Uterus (tissue), 4 donors: ENCODE data around the gene ADGRL3. TPM values are rescaled to one million over a fixed set of nuclear protein-coding genes. Genes with fewer than 3 reads are reported as not detected.

Experiments
- DNase-seq, 2 donors: peaks; one replicate each; pipeline ENCODE4 v3.0.0-alpha.2; 2019 to 2020
- H3K27ac ChIP-seq, 2 donors: fragments of 200-600 bp; sonication (generic); 1 replicate in 1 of 2; 2 replicates in 1 of 2; pipeline ENCODE4 v1.5.1; 2016 to 2018
- H3K27me3 ChIP-seq, 2 donors: fragments of 200-600 bp; sonication (generic); one replicate each; pipeline ENCODE4 v1.5.1; 2018 to 2019; ENCODE audit warnings: control low read depth in 1 of 2
- H3K36me3 ChIP-seq, 2 donors: fragments of 200-600 bp; sonication (generic); one replicate each; pipeline ENCODE4 v1.5.1; 2019; ENCODE audit warnings: control low read depth in 1 of 2
- H3K4me1 ChIP-seq, 2 donors: fragments of 200-600 bp; sonication (generic); one replicate each; pipeline ENCODE4 v1.5.1; 2018 to 2019; ENCODE audit warnings: control low read depth in 1 of 2
- H3K4me3 ChIP-seq, 2 donors: fragments of 200-600 bp; sonication (generic); 1 replicate in 1 of 2; 2 replicates in 1 of 2; pipeline ENCODE4 v1.5.1; 2018 to 2019; ENCODE audit warnings: mild to moderate bottlenecking in 1 of 2
- H3K9me3 ChIP-seq, 2 donors: fragments of 200-600 bp; sonication (generic); one replicate each; pipeline ENCODE4 v1.5.1; 2019; ENCODE audit warnings: control low read depth in 1 of 2
- POLR2A ChIP-seq, 2 donors: fragments of 450-650 bp; IDR thresholded peaks; one replicate each; pipeline ENCODE4 v1.6.1; 2016; ENCODE audit warnings: antibody characterized with exemption in 2 of 2, mild to moderate bottlenecking in 1 of 2, moderate library complexity in 1 of 2
- intact Hi-C: fragments of 100-400 bp; cut with DNase I; formaldehyde crosslinking; loops from one replicate; pipeline ENCODE4 v1.15.1; 2023; ENCODE audit warnings: low total_unique reads
- total RNA-seq, 4 donors: library from RNA; depleted of rRNA in 3 of 4; stranded (reverse); fragments of >200 nt in 3 of 4; gene quantifications; one replicate each; pipeline versions ENCODE4 v1.1.0 to v1.2.4, GENCODE V29; 2014 to 2023
- TF ChIP-seq, protein P1 (sequence below), 4 experiments: fragments of 200-600 bp in 2 of 4; fragments of 450-650 bp in 2 of 4; sonication (generic) in 2 of 4; IDR thresholded peaks; one replicate each; pipeline ENCODE4 v1.5.1; 2016 to 2019; ENCODE audit warnings: antibody characterized with exemption in 4 of 4, mild to moderate bottlenecking in 2 of 4, moderate library complexity in 1 of 4
- donor health status: DM: yes; HTN: yes; CAD: no.

The ADGRL3 gene
- total RNA-seq: 100 to 1,000 TPM in 1 of 4 donors, 10 to 100 TPM in 3; 31.5 to 411 (median 74.3) TPM

DNA sequence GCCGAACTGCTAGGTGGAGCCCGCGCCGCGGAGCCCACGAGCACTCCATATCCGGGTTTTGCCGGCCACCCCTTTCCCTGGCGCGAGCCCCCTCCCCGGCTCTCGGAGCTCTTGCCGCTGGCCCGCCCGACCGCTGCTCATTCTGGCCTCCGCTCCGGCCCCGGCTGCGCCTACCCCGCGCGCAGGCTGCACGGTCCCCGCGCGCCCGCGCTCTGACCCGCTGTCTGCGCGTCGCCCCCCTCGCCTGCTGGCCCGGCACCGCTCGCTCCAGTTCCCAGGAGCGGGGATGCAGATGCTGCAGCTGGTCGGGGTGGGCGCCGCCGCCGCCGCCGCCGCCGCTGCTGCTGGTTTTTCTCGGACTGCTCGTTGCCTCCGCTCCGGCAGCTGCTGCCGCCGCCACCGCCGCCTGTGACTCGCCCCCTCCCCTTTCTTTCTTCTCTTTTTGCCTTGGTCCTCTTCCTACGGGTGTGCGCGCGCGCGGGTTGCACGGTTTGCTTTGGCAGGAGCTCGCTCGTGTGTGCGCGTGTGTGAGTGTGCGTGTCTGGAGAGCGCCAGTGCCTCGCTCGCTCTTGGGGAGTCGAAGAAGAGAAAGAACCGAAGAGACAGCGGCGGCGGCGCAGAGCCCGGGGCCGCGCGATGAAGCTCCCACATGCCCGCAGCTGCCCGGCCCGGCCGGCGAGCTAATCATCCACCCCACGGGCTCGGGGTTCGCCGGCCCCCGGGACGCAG is at the start of gene ADGRL3:
ADGRL3 (plus strand) TSS at position 140 of the 729 bp plus-strand sequence.
- peaks cover 0 to 15% of the 10 kb centered on the region in 2 donors for H3K27me3 ChIP-seq
- no peaks in the 10 kb centered on the region for H3K36me3 ChIP-seq
- no peaks in the 10 kb centered on the region for H3K4me1 ChIP-seq
- peak within 1 kb of the TSS; percentile 21 to 48 for H3K4me3 ChIP-seq
- H3K9me3 ChIP-seq: no peaks in the 10 kb centered on the region
- TF ChIP-seq, protein P1, sequence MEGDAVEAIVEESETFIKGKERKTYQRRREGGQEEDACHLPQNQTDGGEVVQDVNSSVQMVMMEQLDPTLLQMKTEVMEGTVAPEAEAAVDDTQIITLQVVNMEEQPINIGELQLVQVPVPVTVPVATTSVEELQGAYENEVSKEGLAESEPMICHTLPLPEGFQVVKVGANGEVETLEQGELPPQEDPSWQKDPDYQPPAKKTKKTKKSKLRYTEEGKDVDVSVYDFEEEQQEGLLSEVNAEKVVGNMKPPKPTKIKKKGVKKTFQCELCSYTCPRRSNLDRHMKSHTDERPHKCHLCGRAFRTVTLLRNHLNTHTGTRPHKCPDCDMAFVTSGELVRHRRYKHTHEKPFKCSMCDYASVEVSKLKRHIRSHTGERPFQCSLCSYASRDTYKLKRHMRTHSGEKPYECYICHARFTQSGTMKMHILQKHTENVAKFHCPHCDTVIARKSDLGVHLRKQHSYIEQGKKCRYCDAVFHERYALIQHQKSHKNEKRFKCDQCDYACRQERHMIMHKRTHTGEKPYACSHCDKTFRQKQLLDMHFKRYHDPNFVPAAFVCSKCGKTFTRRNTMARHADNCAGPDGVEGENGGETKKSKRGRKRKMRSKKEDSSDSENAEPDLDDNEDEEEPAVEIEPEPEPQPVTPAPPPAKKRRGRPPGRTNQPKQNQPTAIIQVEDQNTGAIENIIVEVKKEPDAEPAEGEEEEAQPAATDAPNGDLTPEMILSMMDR (IDR thresholded peaks at IDR 0.05): no peak
- TF ChIP-seq POLR2A (IDR thresholded peaks at IDR 0.05): peak in 1 of 2 donors; percentile 12
- peak in 1 of 2 donors; percentile 26 for DNase-seq
- intact Hi-C loops: no loop called here
- H3K27ac ChIP-seq: peak within 1 kb of the TSS in 1 of 2 donors; percentile 47

DNA sequence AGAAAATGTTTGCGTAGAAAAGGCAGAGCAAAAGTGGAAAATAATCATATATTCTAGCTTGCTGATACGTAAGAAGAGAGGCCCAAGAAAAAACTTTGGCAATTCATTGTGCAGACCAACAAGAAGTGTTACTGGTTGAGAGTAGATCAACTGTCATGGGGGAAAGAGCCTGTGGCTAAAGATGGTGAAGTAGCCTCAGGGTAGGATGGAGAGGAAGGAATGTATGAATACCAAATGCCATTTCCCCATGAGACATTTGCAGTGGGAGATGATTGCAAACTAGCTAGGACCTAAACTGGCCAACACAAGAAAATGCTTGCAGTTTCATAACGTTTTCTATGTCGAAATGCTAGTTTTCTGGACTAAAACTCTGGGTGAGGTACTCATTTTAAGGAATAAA is 47.7 kb upstream of the ADGRL3 start:
- Histone ChIP-seq H3K4me3 (no peak overlapping the region), H3K27ac (no peak overlapping the region), H3K27me3 (no peaks in the 10 kb centered on the region), H3K4me1 (no peaks in the 10 kb centered on the region), H3K36me3 (no peaks in the 10 kb centered on the region), H3K9me3 (no peaks in the 10 kb centered on the region)
- no peak for DNase-seq
- intact Hi-C loops: no loop called here
- TF ChIP-seq POLR2A (IDR thresholded peaks at IDR 0.05): no peak
- TF ChIP-seq, protein P1 (IDR thresholded peaks at IDR 0.05): no peak

DNA sequence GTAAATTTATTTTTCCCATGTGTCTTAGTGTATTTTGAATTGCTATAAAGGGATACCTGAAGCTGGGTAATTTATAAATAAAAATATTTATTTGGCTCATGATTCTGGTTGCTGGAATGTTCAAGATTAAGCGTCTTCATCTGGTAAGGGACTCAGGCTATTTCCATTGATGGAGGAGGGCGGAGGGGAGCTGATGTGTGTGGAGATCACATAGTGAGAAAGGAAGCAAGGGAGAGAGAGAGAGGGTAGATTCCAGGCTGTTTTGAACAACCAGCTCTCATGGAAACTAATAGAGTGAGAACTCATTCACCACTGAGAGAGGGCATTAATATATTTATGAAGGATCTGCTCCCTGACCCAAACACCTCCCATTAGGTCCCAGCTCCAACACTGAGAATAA is 39.6 kb upstream of the ADGRL3 start:
- no peaks in the 10 kb centered on the region for H3K27me3 ChIP-seq
- intact Hi-C loops: no loop called here
- no peaks in the 10 kb centered on the region for H3K36me3 ChIP-seq
- DNase-seq: no peak
- H3K9me3 ChIP-seq: no peaks in the 10 kb centered on the region
- TF ChIP-seq, protein P1 (IDR thresholded peaks at IDR 0.05): no peak
- no peak for TF ChIP-seq POLR2A (IDR thresholded peaks at IDR 0.05)
- no peak overlapping the region for H3K27ac ChIP-seq
- H3K4me3 ChIP-seq: no peak overlapping the region
- no peaks in the 10 kb centered on the region for H3K4me1 ChIP-seq

DNA sequence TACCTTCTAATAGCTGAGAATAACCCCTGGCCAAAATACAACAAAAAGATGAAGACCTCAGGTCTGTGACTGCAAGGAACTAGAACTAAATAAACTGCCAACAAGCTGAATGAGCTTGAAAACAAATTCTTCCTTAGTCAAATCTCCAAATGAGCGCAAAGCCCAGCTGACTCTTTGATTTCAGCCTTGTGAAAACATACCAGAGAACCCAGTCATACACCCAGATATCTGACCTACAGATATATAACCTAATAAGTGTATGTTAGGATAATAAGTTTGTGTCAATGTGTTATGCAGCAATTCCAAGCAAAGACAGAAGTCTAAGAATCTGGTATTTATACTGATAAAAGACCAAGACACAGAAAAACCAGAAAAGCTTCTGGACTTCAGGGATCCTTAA is 38.0 kb upstream of the ADGRL3 start:
- H3K27ac ChIP-seq: no peak overlapping the region
- intact Hi-C loops: no loop called here

DNA sequence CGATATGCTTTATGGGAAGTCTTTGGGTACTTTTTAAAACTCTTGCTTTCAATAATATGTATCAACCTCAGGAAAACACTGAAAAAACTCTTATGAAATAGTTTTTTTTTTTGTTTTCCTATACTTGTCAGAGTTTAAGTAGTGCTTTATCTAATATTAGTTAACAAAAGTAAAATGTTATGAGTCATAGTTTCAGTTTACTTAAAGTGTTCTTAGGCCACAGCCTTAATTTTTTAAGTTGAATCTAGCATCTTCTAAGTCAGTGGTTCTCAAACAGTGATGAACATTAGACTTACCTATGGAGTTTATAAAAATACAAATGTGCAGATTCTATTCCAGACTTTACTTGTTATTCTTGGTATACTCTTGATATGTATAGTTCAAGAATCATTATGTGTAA is 26.3 kb upstream of the ADGRL3 start:
- no peak for DNase-seq
- H3K4me3 ChIP-seq: no peak overlapping the region
- H3K4me1 ChIP-seq: no peaks in the 10 kb centered on the region
- intact Hi-C loops: no loop called here
- no peaks in the 10 kb centered on the region for H3K9me3 ChIP-seq
- H3K27ac ChIP-seq: no peak overlapping the region
- TF ChIP-seq POLR2A (IDR thresholded peaks at IDR 0.05): no peak
- TF ChIP-seq, protein P1 (IDR thresholded peaks at IDR 0.05): no peak
- no peaks in the 10 kb centered on the region for H3K36me3 ChIP-seq
- no peaks in the 10 kb centered on the region for H3K27me3 ChIP-seq

More for the DNA sequence above, 38.0 kb upstream of the ADGRL3 start:
- Histone ChIP-seq H3K9me3 (no peaks in the 10 kb centered on the region), H3K4me1 (no peaks in the 10 kb centered on the region), H3K4me3 (no peak overlapping the region), H3K36me3 (no peaks in the 10 kb centered on the region), H3K27me3 (no peaks in the 10 kb centered on the region)
- DNase-seq: no peak
- no peak for TF ChIP-seq POLR2A (IDR thresholded peaks at IDR 0.05)
- TF ChIP-seq, protein P1 (IDR thresholded peaks at IDR 0.05): no peak
